Heart left ventricle (tissue), 13 donors: Measurements from ENCODE around the gene HMGCS2.

Experiments used
- CTCF ChIP-seq, 12 donors: fragments of 200-600 bp; sonication (generic) in 4 of 12; IDR thresholded peaks; one replicate each; pipeline versions ENCODE4 v1.5.0 to v1.8.0; 2018 to 2022; ENCODE audit warnings: antibody characterized with exemption in 12 of 12, mild to moderate bottlenecking in 5 of 12
- POLR2A ChIP-seq, 2 donors: fragments of 450-650 bp; IDR thresholded peaks; one replicate each; pipeline ENCODE4 v1.6.1; 2017; ENCODE audit warnings: antibody characterized with exemption in 2 of 2, mild to moderate bottlenecking in 2 of 2, moderate library complexity in 2 of 2
- donor health status: ischemic (EF 13 %, LVEDD 7.1; RV severe dilation, severe dysfunction).
- donor health status: DM: no; HTN: yes; CAD: no.
- donor health status: DM: no; HTN: no; CAD: no.
- donor health status: ischemic (EF 25% LVEDD 6.9; RV normal size, moderate dysfunction).
- donor health status: ischemic (EF 25% LVEDD 5.7; RV mildly dilated, moderate dysfunction).
- donor health status: ischemic (EF 35%, LVEDD 5.7; RV mildly dilated, moderate dysfunction).
- donor health status: nonischemic (EF 11% LVEDD 7.7; RV severe dilation, severe dysfunction).
- donor health status: DM: yes; HTN: yes; CAD: no.
- donor health status: PGD.
- donor health status: ischemic (EF 29% LVEDD 5.4; RV normal size, mild dysfunction).
- donor health status: nonischemic (EF 23%, LVEDD 6.1; RV moderate dilation, normal function).

- TF ChIP-seq CTCF (IDR thresholded peaks at IDR 0.05): peak; percentile 69 to 86 (median 80)
- no peak for TF ChIP-seq POLR2A (IDR thresholded peaks at IDR 0.05)
These were observed 24.7 kb downstream of the HMGCS2 start for GRCh38 chr1:119743776-119744597.
